ENCODE results near the gene MYO5A.

DNA sequence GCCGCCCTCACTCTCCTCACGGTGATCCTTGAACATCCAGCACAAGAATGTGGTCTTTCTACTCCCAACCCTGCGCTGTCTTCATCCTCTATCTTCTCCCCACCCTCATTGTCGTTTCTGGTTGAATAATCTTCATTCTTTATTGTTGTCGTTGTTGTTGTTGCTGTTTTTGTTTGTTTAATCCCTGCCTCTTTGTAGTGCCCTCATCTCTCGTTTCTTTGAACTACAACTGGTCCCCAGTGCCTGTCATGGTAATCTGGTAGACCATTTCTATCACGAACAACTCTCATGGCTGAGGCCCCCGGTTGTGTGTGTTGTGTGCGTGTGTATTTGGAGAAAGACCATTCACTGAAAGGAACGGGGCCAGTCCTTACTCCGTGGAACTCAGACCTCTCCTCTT lies 1.3 kb upstream of the MYO5A start:
- no peak for TF ChIP-seq FIP1L1 (IDR thresholded peaks at IDR 0.05; ENCODE audit: low read depth, low read length, poor library complexity, severe bottlenecking)
- no peak for TF ChIP-seq POLR2A (conservative IDR thresholded peaks at IDR 0.05)
- TF ChIP-seq, protein P1, sequence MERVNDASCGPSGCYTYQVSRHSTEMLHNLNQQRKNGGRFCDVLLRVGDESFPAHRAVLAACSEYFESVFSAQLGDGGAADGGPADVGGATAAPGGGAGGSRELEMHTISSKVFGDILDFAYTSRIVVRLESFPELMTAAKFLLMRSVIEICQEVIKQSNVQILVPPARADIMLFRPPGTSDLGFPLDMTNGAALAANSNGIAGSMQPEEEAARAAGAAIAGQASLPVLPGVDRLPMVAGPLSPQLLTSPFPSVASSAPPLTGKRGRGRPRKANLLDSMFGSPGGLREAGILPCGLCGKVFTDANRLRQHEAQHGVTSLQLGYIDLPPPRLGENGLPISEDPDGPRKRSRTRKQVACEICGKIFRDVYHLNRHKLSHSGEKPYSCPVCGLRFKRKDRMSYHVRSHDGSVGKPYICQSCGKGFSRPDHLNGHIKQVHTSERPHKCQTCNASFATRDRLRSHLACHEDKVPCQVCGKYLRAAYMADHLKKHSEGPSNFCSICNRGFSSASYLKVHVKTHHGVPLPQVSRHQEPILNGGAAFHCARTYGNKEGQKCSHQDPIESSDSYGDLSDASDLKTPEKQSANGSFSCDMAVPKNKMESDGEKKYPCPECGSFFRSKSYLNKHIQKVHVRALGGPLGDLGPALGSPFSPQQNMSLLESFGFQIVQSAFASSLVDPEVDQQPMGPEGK (CRISPR knock-in tag; IDR thresholded peaks at IDR 0.05; ENCODE audit: borderline replicate concordance) = no peak
- no peak for TF ChIP-seq POLR2AphosphoS5 (IDR thresholded peaks at IDR 0.05; ENCODE audit: control insufficient read depth, insufficient read depth, low read depth, low read length)
- no peak for TF ChIP-seq BCL6 (CRISPR knock-in tag; IDR thresholded peaks at IDR 0.05)

All from K562 (cell line).